Activated naive CD4-positive, alpha-beta T cell treated with anti-CD3 and anti-CD28 coated beads, Interleukin-2, amount 50 U/mL, for 16 hours (primary cell): ENCODE data around the gene ADGRF5.
"Not testable (repeated sequence)": the region's sequence is repeated elsewhere in the genome, so short reads cannot be mapped to it uniquely, and the experiment has no call there.

ENCODE experiments used
- DNase-seq: peaks from one replicate; pipeline ENCODE4 v3.0.0-alpha.2; 2020

Gene ADGRF5

GRCh38 chr6:46893648-46894047, 28.1 kb downstream of the ADGRF5 start:
- DNase-seq, result no peak

GRCh38 chr6:46891252-46891795, 30.4 kb downstream of the ADGRF5 start:
- no peak for DNase-seq

GRCh38 chr6:46888578-46888977, 33.2 kb downstream of the ADGRF5 start:
- no peak for DNase-seq

- no peak for DNase-seq
Observed at GRCh38 chr6:46888031-46888430, 33.7 kb downstream of the ADGRF5 start.

GRCh38 chr6:46882645-46883044, 39.1 kb downstream of the ADGRF5 start:
- DNase-seq, result no peak

- no peak for DNase-seq
Observed at GRCh38 chr6:46879003-46879402, 42.7 kb downstream of the ADGRF5 start.

GRCh38 chr6:46876126-46876525, 45.6 kb downstream of the ADGRF5 start:
- DNase-seq, result no peak

- no peak for DNase-seq
Observed at GRCh38 chr6:46867411-46867810, 54.3 kb downstream of the ADGRF5 start.

- no peak for DNase-seq
Observed at GRCh38 chr6:46865221-46865620, 56.5 kb downstream of the ADGRF5 start.

- no peak for DNase-seq
Observed at GRCh38 chr6:46863791-46864190, 57.9 kb downstream of the ADGRF5 start.

- no peak for DNase-seq
Observed at GRCh38 chr6:46862381-46862780, 59.4 kb downstream of the ADGRF5 start.

- not testable (repeated sequence) for DNase-seq
Observed at GRCh38 chr6:46855966-46856365, 65.8 kb downstream of the ADGRF5 start.

- DNase-seq, result not testable (repeated sequence)
Observed at GRCh38 chr6:46851576-46851975, 70.2 kb downstream of the ADGRF5 start.

- no peak for DNase-seq
Observed at GRCh38 chr6:46850792-46851191, 70.9 kb downstream of the ADGRF5 start.

GRCh38 chr6:46849361-46849690, 72.4 kb downstream of the ADGRF5 start:
- DNase-seq, result no peak

- peak; percentile 50 for DNase-seq
Observed at GRCh38 chr6:46848684-46849360, 72.9 kb downstream of the ADGRF5 start.

GRCh38 chr6:46845126-46845525, 76.6 kb downstream of the ADGRF5 start:
- no peak for DNase-seq

- DNase-seq, result not testable (repeated sequence)
Observed at GRCh38 chr6:46842252-46842846, 79.4 kb downstream of the ADGRF5 start.

GRCh38 chr6:46838033-46838432, 83.7 kb downstream of the ADGRF5 start:
- no peak for DNase-seq

GRCh38 chr6:46834991-46835390, 86.7 kb downstream of the ADGRF5 start:
- DNase-seq, result not testable (repeated sequence)

- not testable (repeated sequence) for DNase-seq
Observed at GRCh38 chr6:46834257-46834916, 87.4 kb downstream of the ADGRF5 start.

- no peak for DNase-seq
Observed at GRCh38 chr6:46832816-46833215, 88.9 kb downstream of the ADGRF5 start.

- DNase-seq, result no peak
Observed at GRCh38 chr6:46828939-46829338, 92.8 kb downstream of the ADGRF5 start.

- DNase-seq, result no peak
Observed at GRCh38 chr6:46821458-46821881, 100.3 kb downstream of the ADGRF5 start.
